ENCODE measurements around the gene IGFBP3. TPM values are rescaled to one million over a fixed set of nuclear protein-coding genes. Genes with fewer than 3 reads are reported as not detected.

IGFBP3 gene
- total and polyA plus RNA-seq, 2 of the 13 experiments (the other 11 are each of a cell fraction or from before 2014, with no cell fraction given): 57.5 TPM; not detected in 1

DNA sequence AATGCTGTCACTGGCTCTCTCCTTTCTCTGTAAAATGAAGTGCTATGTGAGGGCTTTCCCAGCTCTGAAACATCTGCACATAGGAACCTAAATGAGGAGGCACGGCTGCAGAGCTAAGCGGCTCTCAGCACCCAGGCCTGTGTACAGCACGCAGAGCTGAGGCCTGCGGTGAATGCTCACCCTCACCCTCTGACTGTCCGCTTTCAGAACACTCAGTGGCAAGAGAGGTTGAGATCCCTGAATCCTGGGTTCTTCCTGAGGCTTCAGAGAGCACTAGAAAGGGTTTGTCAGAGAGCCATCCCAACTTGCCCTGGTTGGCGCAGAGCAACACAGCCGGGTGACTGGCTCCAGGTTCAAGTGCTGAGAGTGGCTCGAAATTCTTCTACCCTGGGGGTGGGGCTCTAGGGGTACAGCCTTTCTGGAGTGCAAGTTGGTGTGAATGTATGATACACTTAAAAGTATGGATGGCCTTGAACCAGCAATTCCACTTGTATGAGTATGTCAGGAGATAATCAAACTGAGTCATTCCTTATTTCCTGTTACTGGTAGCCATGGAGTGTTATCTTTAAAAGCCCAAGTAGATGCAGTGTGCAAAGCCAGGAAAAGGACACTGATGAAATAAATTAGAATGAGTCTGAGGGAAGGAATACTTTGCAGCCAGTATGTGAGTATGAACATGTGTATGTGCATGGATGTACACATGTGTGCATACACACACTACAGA, 46.5 kb downstream of the IGFBP3 start (continued):
- TF ChIP-seq, protein P1, sequence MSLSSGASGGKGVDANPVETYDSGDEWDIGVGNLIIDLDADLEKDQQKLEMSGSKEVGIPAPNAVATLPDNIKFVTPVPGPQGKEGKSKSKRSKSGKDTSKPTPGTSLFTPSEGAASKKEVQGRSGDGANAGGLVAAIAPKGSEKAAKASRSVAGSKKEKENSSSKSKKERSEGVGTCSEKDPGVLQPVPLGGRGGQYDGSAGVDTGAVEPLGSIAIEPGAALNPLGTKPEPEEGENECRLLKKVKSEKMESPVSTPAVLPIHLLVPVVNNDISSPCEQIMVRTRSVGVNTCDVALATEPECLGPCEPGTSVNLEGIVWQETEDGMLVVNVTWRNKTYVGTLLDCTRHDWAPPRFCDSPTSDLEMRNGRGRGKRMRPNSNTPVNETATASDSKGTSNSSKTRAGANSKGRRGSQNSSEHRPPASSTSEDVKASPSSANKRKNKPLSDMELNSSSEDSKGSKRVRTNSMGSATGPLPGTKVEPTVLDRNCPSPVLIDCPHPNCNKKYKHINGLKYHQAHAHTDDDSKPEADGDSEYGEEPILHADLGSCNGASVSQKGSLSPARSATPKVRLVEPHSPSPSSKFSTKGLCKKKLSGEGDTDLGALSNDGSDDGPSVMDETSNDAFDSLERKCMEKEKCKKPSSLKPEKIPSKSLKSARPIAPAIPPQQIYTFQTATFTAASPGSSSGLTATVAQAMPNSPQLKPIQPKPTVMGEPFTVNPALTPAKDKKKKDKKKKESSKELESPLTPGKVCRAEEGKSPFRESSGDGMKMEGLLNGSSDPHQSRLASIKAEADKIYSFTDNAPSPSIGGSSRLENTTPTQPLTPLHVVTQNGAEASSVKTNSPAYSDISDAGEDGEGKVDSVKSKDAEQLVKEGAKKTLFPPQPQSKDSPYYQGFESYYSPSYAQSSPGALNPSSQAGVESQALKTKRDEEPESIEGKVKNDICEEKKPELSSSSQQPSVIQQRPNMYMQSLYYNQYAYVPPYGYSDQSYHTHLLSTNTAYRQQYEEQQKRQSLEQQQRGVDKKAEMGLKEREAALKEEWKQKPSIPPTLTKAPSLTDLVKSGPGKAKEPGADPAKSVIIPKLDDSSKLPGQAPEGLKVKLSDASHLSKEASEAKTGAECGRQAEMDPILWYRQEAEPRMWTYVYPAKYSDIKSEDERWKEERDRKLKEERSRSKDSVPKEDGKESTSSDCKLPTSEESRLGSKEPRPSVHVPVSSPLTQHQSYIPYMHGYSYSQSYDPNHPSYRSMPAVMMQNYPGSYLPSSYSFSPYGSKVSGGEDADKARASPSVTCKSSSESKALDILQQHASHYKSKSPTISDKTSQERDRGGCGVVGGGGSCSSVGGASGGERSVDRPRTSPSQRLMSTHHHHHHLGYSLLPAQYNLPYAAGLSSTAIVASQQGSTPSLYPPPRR (CRISPR knock-in tag; IDR thresholded peaks at IDR 0.05; ENCODE audit: borderline replicate concordance): no peak
- TF ChIP-seq SRY (CRISPR knock-in tag; IDR thresholded peaks at IDR 0.05): no peak
- TF ChIP-seq FOSL2 (CRISPR knock-in tag; IDR thresholded peaks at IDR 0.05): peak; percentile 86

DNA sequence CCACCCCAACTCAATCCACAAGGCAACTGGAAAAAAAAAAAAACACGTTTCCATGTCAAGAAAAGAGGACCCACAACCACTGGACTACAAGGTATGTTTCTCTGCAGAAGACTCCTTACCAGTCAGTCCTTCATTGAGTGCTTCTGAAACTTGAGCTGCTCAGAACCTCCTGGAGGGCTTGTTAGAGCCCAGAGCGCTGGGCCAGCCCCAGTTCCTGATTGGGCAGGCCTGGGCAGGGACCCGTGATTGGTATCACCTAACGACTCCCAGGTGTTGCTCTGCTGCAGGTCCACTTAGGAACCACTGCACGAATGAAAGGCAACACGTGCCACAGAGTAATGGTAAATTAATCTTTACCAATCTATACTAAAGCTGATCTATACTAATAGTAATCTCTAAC, 47.7 kb downstream of the IGFBP3 start:
- in situ Hi-C loops (cut with HindIII; ENCODE audit: extremely low pct_ligation_motif_present, low pct_unique_long_range_greater_than_20kb): no loop called here
- WGBS (ENCODE audit: low lambda C conversion rate): 84% methylated on average over 6 of the region's 6 CpGs
- Histone ChIP-seq H3K27me3 (ENCODE audit: control insufficient read depth in 1 of 2, insufficient read depth in 2 of 2, low read length in 2 of 2) (no peaks in the 10 kb centered on the region), H4K20me1 (ENCODE audit: insufficient read depth, low read length) (no peaks in the 10 kb centered on the region), H2AFZ (ENCODE audit: low read length) (no peak overlapping the region), H3K27ac (ENCODE audit: extremely low read length, insufficient read depth, low read length) (no peak overlapping the region), H3K9me3 (ENCODE audit: low read length) (peaks cover 11% of the 10 kb centered on the region), H3K36me3 (replicated peaks in 1 of 2; ENCODE audit: control insufficient read depth in 1 of 2, insufficient read depth in 2 of 2, low read length in 2 of 2) (no peaks in the 10 kb centered on the region), H3K9ac (ENCODE audit: insufficient read depth, low read depth, low read length) (no peak overlapping the region), H3K4me2 (ENCODE audit: low read depth, low read length) (no peak overlapping the region), H3K4me3 (replicated peaks in 1 of 3; ENCODE audit: insufficient read depth in 1 of 3, low read depth in 2 of 3, low read length in 3 of 3) (no peak overlapping the region), H3K4me1 (ENCODE audit: insufficient read depth, low read length) (peaks cover 63% of the 10 kb centered on the region), H3K79me2 (ENCODE audit: insufficient read depth, low read length) (no peaks in the 10 kb centered on the region)
- no TSS peak for BruUV-seq (replicated peaks)
- ChIA-PET POLR2A (interaction anchor here (3.7 to 8.5 kb wide), 3 partner anchors 10 to 20 kb away, joined by 38 to 117 read pairs (median 64); partner anchors contain the start of gene IGFBP1), CTCF (ENCODE audit: low intra/inter-chr PET ratio, low total read pairs) (interaction anchor here (0.8 to 1.9 kb wide), 2 partner anchors 9 to 18 kb away, joined by 3 to 11 read pairs; no protein-coding TSS in a partner anchor)
- TF ChIP-seq JDP2 (CRISPR knock-in tag; IDR thresholded peaks at IDR 0.05; ENCODE audit: borderline replicate concordance) (no peak), NR1H2 (CRISPR knock-in tag; IDR thresholded peaks at IDR 0.05; ENCODE audit: borderline replicate concordance, low read depth) (no peak), POLR2G (IDR thresholded peaks at IDR 0.05; ENCODE audit: low read depth, low read length) (no peak), ZNF563 (CRISPR knock-in tag; IDR thresholded peaks at IDR 0.05) (no peak), CENPX (CRISPR knock-in tag; IDR thresholded peaks at IDR 0.05) (no peak)
- TF ChIP-seq, protein P2, sequence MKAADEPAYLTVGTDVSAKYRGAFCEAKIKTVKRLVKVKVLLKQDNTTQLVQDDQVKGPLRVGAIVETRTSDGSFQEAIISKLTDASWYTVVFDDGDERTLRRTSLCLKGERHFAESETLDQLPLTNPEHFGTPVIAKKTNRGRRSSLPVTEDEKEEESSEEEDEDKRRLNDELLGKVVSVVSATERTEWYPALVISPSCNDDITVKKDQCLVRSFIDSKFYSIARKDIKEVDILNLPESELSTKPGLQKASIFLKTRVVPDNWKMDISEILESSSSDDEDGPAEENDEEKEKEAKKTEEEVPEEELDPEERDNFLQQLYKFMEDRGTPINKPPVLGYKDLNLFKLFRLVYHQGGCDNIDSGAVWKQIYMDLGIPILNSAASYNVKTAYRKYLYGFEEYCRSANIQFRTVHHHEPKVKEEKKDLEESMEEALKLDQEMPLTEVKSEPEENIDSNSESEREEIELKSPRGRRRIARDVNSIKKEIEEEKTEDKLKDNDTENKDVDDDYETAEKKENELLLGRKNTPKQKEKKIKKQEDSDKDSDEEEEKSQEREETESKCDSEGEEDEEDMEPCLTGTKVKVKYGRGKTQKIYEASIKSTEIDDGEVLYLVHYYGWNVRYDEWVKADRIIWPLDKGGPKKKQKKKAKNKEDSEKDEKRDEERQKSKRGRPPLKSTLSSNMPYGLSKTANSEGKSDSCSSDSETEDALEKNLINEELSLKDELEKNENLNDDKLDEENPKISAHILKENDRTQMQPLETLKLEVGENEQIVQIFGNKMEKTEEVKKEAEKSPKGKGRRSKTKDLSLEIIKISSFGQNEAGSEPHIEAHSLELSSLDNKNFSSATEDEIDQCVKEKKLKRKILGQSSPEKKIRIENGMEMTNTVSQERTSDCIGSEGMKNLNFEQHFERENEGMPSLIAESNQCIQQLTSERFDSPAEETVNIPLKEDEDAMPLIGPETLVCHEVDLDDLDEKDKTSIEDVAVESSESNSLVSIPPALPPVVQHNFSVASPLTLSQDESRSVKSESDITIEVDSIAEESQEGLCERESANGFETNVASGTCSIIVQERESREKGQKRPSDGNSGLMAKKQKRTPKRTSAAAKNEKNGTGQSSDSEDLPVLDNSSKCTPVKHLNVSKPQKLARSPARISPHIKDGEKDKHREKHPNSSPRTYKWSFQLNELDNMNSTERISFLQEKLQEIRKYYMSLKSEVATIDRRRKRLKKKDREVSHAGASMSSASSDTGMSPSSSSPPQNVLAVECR (CRISPR knock-in tag; IDR thresholded peaks at IDR 0.05; ENCODE audit: borderline replicate concordance): no peak
- TF ChIP-seq, protein P3, sequence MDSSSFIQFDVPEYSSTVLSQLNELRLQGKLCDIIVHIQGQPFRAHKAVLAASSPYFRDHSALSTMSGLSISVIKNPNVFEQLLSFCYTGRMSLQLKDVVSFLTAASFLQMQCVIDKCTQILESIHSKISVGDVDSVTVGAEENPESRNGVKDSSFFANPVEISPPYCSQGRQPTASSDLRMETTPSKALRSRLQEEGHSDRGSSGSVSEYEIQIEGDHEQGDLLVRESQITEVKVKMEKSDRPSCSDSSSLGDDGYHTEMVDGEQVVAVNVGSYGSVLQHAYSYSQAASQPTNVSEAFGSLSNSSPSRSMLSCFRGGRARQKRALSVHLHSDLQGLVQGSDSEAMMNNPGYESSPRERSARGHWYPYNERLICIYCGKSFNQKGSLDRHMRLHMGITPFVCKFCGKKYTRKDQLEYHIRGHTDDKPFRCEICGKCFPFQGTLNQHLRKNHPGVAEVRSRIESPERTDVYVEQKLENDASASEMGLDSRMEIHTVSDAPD (CRISPR knock-in tag; IDR thresholded peaks at IDR 0.05): no peak
- ATAC-seq (no peak), DNase-seq (ENCODE audit: low spot score) (no peak), FAIRE-seq (no peak)
- intact Hi-C loops (cut with micrococcal nuclease; ENCODE audit: unreplicated experiment): loop anchor here (5.0 kb wide), 1 partner anchor 34 kb away; no protein-coding TSS in a partner anchor

Measured in HepG2 (cell line).